HG02759 (cell line): ENCODE results near the gene MCF2L.
"Not testable (repeated sequence)": the region's sequence is repeated elsewhere in the genome, so short reads cannot be mapped to it uniquely, and the experiment has no call there.

Experiments
- ATAC-seq: cut with Tn5 transposase; IDR thresholded peaks from one replicate; pipeline ENCODE4 v1.9.1; 2021; ENCODE audit warnings: mild to moderate bottlenecking, moderate library complexity; ENCODE audit not compliant: unreplicated experiment

The MCF2L gene

DNA sequence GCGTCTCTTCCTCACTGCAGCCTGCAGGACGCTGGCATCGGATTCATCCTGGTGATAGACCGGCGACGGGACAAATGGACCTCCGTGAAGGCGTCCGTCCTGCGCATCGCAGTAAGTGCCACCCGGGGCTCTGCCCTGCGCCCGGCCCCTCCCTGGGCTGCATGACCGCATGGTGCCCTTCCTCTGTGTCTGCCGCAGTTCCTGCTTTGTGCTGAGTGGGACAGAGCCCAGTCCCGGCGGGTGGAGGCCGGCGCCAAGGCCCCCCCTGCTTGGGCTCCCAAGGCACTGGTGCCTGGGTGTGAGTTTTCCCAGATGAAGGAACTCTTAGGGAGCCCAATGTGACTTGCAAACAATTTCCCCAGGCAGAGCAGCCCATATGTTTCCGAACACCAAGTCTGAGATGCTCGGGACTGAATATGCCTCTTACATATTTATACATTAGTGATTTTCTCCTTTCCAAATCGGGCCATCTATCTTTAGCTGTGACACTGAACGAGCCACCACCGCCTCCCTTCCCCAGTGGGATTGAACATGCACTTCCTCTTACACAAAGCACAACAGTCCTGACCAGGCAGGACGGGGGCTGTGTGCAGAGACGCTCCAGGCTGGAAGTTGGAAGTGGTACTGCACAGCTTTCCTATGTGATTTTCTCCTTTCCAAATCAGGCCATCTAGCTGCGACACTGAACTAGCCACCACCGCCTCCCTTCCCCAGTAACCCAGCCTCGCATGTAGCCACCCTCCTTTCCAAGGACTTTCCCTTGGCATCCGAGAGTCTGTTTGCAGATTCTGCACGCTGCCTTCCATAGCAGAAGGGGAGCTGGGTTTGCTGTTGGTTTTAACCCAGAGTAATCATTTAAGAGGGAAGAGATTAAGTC, 76.5 kb downstream of the MCF2L start:
- no peak for ATAC-seq

DNA sequence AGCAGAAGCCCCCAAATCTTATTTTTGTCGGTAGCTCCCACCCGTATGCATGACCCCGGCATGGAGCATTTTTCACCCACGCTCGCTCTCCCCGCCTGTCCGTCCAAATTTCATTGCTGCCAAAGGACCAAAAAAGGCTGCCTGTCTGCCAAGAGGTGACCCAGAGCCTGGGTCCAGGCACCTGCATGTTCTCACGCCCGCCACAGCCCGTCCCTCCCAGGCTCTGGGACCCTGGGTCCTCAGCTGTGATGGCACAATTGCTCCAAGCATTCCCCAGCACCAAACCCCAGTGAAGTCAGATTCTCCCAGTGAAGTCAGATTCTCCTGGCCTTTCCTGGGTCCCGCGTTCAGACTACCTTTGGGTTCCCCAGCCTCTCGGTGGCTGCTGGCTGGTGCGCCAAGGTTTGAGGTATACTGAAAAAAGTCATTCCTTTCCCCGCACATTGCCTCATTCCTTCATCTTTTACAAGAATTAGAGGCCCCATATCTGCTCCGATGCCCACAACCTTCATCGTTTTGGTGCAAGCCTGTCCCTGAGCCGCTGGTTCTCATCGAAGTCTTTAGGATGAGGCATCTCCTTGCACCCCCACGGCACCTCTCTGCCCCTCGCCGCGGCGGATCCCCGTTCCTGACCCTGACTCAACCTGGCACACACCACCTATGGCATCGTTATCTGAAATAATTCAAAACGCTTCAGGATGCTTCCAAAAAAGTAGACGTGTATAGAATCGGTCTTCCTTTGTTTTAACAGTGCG, 77.3 kb downstream of the MCF2L start:
- ATAC-seq = no peak

DNA sequence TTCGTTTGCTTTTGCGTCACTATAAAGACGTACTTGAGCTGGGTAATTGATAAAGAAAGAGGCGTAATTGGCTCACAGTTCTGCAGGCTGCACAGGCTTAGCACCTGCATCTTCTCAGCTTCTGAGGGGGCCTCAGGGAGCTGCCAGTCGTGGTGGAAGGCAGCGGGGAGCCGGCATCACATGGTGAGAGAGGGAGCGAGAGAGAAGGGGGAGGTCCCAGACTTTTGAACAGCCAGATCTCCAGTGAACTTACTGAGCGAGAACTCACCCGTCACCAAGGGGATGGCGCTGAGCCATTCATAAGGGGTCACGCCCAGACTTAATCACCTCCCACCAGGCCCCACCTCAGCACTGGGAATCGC, 77.8 kb downstream of the MCF2L start:
- no peak for ATAC-seq

DNA sequence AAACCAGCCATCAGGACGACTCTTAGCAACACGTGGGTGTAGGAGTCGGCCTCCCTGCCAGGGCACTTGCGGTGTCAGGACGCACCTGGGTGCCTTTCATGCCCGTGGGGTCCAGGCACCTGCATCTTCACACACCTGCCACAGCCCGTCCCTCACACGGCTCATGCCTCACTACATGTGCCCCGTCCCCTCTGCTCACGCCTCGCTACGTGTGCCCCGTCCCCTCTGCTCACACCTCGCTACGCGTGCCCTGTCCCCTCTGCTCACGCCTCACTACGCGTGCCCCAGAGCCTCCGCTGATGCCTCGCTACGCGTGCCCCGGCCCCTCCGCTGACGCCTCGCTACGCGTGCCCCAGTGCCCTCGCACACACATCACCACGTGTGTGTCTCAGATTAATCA, 78.6 kb downstream of the MCF2L start:
- no peak for ATAC-seq

DNA sequence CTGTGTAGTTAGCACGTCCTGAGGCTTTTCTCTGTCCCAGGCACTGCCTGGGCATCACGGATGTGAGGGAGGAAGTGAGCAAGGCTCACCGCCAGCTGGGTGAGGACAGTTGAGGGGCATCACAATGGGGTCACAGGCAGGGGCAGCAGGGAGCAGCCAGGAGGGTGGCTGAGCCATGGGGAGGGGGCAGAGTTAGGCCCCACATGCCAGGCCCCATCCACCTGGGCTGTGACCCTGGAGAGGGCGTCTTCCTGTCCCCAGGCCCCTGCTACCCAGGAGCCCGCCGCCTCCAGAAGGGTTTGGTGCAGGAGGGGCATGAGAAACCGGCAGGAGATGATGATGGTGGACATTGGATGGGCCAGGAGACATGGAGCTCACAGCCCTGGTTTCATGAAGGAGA, 79.8 kb downstream of the MCF2L start:
- ATAC-seq = no peak

DNA sequence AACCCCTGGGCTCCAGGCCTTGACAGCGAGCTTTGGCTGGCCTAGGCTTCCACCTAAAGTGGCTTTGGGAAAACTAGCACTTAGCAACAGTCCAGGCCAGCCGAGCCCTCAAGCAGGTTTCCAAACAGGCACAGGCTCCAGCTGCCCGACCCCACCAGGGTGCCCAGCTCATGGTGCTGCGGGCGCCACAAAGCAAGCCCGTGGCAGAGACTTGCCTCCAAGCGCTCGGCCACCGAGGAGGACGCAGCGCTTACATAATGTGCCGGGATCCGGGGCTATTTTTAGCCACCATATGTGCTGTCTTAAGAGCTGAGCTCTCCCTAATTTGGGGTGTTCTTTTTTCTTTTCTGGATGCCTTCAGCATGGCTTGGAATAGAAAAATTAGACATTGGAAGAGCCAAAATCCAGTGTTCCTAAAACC, 80.5 kb downstream of the MCF2L start:
- no peak for ATAC-seq

DNA sequence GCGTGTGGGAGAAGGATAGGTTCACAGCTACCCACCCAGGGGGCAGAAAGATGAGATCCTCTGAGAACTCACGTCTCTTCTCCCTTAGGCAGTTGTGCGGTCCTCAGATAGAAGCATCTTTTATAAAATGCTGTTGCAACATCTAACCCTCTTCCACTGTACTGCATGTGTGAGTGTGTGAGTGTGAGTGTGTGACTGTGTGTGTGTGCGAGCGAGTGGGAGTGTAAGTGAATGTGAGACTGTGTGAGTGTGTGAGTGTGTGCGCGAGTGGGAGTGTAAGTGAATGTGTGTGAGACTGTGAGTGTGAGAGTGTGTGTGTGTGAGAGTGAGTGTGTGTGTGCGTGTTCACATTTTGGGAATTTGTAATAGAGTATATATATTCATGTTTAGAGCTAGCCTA, 81.0 kb downstream of the MCF2L start:
- no peak for ATAC-seq

DNA sequence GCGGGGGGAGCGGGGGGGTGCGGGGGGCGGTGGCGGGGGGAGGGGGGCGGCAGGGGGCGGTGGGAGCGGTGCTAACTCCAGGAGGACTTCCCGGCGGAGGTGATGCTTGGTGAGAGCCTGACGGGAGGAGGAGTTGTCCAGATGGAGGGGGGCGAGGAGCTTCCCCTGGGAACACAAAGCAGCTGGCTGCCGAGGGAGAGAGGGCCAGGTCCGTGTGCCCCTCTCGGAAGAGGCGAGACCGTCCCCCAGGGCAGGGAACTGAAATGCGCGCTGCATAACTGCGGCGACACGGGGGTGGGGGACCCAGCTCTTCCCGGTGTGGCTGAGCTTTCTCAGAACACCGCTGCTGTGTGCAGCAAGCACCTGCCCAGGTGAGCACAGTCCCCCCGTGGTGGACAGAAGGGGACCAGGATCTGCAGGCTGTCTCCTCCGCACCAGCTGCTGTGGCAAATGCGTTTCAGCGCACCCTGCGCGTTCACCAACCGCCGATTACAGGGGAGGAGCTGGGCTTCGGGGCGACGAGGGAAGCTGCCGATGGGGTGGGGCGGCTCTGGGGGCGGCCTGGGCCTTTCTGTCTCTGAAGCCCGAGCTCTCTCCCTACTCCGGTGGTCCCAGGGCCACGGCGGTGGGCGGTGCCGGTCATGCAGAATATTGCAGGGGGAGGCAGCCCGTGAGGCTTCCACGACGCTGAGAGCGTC, 81.9 kb downstream of the MCF2L start:
- no peak for ATAC-seq

DNA sequence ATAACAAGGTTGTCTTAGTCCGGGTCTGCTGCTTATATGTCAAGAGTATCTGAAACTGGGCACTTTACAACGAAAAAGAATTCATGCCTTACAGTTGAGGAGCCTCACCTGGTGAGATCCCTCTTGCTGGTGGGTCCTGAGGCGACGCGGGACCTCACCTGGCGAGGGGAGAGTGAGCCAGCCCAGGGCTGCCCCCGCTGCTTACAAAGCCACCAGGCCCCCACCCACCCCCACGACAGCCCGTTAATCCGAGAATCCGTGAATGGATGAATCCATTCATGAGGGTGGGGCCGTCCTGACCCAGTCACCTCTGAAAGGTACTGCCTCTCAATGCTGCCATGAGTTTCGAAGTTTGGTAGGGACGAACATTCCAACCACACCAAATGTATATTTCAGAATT, 82.6 kb downstream of the MCF2L start:
- no peak for ATAC-seq

DNA sequence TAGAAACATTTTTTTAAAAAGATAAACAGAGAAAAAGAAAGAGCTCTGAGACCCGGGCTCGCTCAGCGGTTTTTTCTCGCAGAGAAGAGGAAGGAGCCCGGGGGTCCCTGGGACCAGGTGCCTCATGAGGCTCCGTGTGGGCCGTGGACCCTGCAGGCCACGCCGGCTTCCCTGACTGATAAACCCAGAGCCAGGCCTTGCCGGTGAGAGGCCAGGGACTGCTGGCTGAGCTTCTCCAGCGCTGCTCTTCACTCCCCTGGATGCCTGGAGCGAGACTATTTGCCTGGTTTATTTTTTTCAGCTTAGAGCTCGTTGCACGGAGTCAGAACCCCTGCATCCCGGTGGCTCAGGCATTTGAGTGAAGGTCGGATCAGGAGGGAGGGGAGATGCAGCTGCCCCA, 83.2 kb downstream of the MCF2L start:
- no peak for ATAC-seq

DNA sequence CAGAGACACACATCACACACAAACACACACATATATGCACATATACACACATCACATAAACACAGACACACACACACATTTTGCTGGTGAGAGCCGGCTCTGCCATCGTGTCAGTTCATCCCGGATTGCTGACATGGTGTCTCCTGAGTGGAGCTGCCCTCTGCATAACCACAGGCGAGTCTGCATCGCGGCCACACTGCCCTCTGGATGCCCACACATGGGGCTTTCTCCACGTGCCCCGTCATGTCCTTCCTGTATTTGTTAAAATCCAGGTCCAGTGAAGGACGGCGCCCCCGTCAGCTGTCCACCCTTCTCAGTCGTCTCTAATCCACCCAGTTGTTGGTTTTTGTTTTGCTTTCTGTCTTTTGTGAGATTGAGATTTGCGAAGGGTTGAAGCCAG, 84.0 kb downstream of the MCF2L start:
- no peak for ATAC-seq

DNA sequence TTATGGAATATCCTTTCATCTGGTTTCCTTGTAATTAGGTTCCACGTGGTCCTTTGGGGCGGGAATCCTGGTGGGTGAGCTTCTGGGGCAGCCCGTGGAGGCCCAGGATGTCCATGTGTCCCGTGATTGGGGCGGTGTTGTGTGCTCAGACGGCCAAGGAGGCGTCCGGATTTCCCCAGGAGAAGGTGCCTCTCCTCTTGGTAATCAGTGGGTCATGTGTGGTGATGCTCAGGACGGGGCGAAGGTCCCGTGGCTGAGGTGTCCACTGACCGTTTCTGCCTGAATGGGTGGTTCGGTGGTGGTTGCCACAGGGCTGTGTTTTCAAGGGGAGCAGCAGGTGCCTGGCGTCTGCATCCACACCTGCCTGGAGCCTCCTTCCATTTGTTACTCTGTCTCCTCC, 84.4 kb downstream of the MCF2L start:
- ATAC-seq = no peak

DNA sequence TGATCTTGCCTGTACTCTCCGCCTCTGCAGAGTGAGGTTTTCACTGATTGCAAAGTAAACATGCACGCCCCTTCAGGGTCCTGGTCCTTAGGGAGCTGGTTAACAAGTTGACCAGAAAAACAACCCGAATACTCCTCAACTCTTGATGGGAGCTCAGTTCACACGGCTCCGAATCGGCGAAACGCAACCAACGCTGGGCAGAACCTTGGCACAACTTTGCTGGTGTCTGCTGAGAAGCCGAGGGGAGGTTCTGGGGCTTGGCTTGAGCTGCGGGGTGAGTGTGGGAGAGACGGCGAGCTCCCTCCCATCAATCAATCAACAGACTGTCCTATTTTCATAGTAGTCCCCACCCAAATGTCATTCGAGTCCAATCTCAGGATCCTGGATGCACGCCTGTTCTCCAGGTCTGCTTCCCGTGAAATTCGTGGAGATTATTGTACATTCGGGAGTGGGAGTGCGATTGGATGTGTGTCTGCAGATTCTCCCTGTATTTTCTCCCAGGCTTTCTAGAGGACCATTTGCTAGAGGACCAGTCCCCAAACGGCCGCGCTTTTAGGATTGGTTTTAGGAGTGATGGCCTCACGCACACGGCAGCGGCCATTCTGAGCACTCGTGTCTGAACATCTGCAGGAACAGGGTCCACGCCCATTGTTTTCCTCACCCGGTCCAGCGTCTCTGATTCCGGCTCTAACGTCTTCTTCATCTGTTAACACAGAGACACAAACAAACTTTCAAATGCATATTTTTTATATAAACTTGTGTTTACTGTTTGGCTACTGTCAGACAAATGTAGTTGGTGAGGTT, 85.0 kb downstream of the MCF2L start:
- no peak for ATAC-seq

DNA sequence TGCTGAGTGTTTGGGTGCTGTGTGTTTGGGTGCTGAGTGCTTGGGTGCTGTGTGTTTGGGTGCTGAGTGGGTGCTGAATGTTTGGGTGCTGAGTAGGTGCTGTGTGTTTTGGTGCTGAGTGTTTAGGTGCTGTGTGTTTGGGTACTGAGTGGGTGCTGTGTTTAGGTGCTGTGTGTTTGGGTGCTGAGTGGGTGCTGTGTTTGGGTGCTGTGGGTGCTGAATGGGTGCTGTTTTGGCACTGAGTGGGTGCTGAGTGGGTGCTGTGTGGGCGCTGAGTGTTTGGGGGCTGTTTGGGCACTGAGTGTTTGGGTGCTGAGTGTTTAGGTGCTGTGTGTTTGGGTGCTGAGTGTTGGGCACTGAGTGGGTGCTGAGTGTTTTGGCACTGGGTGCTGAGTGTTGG, 88.1 kb downstream of the MCF2L start:
- ATAC-seq = no peak

DNA sequence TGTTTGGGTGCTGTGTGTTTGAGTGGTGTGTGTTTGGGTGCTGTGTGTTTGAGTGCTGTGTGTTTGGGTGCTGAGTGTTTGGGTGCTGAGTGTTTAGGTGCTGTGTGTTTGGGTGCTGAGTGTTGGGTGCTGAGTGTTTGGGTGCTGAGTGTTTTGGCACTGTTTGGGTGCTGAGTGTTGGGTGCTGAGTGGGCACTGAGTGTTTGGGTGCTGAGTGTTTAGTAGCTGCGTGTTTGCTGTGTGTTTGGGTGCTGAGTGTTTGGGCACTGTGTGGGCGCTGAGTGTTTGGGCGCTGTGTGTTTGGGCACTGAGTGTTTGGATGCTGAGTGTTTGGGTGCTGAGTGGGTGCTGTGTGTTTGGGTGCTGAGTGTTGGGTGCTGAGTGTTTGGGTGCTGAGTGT, 88.5 kb downstream of the MCF2L start:
- not testable (repeated sequence) for ATAC-seq

DNA sequence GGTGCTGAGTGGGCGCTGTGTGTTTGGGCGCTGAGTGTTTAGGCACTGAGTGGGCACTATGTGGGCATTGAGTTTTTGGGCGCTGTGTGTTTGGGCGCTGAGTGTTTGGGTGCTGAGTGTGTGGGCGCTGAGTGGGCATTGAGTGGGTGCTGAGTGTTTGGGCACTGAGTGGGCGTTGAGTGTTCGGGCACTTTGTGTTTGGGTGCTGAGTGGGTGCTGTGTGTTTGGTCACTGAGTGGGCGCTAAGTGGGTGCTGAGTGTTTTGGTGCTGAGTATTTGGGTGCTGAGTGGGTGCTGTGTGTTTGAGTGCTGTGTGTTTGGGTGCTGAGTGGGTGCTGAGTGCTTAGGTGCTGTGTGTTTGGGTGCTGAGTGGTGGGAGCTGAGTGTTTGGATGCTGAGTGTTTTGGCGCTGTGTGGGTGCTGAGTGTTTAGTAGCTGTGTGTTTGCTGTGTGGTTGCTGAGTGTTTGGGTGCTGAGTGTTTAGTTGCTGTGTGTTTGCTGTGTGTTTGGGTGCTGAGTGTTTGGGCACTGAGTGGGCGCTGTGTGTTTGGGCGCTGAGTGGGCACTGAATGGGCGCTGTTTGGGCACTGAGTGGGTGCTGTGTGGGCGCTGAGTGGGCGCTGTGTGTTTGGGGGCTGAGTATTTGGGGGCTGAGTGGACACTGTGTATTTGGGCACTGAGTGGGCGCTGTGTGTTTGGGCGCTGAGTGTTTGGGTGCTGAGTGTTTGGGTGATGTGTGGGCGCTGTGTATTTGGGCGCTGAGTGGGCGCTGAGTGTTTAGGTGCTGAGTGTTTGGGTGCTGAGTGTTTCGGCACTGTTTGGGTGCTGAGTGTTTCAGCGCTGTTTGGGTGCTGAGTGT, 89.3 kb downstream of the MCF2L start:
- no peak for ATAC-seq

DNA sequence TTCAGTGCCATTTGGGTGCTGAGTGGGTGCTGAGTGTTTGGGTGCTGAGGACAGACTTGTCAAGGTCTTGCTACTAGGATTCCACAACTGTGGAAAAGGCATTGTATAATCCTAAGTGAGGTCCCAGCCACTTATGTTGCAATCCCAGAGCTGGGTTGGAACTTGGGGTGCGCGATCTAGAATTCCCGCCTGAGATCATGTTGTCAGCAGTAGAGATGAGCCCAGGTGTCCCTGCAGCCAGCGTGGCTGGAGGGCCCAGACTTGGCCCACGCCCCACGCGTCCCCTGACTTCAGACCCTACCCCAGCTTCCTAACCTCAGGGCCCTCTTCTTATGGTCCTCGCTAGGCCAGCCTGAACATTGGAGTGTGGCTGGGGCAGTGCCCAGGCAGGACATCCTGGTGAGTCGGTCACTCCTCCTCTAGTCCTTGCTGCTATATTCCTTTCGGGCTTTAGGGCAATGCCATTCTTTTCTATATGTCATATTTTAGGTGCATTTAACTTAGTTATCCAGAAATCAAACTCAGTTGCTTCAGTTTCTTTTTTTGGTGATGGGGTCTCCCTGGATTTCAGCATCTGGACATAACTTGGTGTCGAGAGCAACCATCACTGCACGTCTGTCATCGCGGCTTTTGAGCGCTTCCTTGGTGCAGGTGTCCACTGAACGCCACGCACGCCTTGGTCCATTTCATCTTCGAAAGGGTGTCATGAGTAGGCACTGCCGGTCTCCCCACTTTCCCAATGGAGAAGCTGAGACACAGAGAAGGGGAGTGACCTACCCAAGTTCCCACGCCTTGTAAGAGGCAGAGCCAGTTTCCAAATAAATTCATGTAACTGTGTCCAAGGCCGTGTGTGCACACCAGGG, 90.2 kb downstream of the MCF2L start:
- no peak for ATAC-seq

DNA sequence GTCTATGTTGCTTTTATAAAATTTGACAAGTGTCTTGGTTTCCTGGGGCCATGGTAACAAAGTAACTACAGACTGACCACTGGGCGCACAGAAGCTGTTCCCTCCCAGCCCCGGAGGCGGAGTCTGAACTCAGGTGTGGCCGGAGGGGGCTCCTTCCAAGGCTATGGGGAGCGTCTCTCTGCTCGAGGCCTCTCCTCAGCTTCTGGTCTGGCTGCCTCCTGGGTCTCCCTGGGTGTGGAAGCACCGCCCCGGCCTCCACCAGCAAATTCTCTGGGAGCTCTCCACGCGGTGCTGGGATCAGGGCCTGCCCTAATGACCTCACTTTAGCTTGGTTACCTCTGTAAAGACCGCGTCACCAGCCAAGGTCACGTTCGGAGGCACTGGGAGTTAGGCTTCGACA, 90.9 kb downstream of the MCF2L start:
- no peak for ATAC-seq
